HG03575 (cell line): ENCODE data around the gene SLC35B2.
"Not testable (repeated sequence)": the region's sequence is repeated elsewhere in the genome, so short reads cannot be mapped to it uniquely, and the experiment has no call there.

ENCODE experiments used
- ATAC-seq: cut with Tn5 transposase; IDR thresholded peaks from one replicate; pipeline ENCODE4 v1.9.1; 2021; ENCODE audit not compliant: unreplicated experiment, insufficient number of reproducible peaks, low FRiP score; ENCODE audit errors: extremely low read depth

Gene SLC35B2

DNA sequence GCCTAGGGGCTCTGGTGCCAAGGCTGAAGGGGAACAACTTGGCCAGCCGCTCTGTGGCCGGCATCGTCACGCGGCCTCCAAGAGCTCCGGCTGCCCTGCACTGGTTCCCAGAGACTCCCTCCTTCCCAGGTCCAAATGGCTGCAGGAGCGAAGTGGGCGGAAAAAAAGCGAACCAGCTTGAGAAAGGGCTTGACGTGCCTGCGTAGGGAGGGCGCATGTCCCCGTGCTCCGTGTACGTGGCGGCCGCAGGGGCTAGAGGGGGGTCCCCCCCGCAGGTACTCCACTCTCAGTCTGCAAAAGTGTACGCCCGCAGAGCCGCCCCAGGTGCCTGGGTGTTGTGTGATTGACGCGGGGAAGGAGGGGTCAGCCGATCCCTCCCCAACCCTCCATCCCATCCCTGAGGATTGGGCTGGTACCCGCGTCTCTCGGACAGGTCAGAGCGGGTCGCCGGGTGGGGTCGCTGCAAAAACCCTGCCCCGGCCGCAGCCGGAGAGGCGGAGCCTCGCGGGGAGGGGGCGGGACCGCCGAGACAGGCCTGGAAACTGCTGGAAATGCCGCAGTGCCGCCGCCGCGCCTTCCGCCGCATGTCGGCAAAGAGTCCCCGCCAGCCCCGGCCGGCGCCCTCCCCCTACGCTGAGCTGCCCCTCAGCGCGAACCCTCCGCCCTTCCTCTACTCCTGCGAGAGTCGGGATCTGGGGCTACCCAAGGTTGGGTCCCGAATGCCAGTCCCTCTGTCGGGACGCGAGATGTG is 11.2 kb downstream of the SLC35B2 start:
- peak; percentile 18 for ATAC-seq

DNA sequence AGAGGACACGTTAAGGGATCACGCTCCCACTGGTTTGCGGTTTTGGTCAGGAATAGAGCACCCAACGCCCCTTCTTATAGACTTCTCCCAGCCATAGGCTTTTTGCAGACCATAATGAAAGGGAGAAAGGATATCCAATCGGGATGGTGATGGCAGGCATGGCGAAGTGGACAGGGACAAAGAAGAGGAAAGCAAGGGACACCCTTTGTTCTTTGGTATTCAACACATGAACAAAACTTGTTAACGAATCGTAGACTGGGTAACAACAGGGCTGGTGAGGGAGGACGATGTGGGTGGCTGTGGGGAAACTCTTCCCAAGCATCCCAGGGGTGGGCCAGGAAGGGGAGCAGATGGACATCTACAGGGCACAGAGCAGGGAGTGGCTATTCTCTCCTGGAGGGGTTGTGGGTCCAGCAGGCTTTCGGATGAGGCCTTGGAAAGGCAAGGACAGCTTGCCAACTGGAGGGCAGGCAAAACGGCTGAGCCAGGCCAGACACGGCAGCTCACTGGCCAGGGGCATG is 11.9 kb downstream of the SLC35B2 start:
- ATAC-seq: no peak

DNA sequence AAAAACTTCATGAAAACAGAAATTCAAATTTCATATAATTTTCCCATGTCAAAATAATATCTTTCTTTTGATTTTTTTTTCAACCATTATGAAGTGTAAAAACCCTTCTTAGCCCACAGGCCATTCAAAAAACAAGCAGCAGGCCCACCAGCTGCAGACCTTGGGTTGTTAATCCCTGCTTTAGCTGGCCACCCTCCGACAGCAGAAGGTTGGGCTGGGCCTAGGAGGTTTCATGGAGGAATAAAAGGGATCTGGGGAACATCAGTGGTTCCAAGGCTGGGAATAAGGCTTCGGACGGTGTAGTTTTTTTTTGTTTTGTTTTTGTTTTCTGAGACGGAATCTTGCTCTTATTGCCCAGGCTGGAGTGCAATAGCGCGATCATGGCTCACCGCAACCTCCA is 14.0 kb downstream of the SLC35B2 start:
- ATAC-seq: no peak

DNA sequence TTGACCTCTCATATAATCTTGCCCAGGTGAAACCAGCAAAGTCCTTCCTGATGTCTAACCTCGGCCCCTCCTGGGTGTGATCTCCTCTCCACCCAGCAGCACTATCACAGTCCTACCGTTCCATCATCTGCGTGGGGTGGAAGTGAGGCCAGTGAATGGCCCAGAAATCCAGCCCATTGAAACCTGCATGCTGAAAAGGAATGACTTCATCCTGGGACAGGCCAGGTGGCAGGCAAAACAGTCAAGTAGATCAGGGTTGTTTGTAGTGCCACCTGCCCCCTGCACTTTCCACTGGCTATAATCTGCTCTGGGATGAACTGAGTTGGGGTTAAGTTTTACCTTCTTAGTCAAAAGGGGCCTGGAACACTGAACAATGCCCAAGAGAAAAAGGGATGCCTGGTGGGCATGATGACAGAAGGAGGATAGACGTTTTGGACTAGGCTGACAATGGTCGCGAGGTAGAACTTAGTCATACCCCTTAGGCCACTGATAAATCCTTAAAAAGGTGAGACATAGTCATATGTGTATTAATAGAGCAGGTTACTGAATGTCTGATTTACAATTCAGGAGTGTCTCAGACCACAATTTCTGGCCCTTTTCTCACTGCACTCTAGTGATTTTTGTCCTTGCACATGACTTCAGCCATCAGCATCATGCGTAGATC is 18.5 kb downstream of the SLC35B2 start:
- no peak for ATAC-seq

DNA sequence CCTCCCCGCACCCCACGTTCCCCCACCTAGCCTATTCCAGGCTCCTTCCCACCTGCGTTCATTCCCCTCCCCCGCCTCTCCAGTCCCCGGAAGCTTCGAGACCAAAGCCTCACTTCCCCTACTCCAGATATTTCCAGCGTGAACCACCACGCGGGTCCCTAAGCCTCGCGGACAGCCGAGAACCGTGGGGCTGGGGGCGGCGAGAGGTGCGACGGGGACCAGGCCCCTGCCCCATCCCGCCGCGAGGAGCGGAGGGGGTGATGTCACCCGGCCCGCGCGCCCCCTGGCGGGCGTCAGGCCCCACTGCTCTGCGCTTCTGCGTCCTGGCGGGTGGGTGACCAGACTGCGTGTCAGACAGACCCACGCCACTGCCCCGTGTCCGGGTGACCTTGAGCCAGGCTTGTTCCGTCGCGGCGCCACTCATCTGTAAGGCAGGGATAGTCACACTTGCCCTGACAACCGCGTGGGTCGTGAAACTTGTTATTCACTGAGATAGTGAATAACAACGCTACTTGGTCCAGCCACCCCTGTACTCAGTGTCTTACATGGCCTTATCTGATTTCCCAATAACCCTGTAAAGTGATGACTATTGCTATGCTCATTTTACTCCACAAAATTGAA is 19.4 kb downstream of the SLC35B2 start:
- no peak for ATAC-seq

DNA sequence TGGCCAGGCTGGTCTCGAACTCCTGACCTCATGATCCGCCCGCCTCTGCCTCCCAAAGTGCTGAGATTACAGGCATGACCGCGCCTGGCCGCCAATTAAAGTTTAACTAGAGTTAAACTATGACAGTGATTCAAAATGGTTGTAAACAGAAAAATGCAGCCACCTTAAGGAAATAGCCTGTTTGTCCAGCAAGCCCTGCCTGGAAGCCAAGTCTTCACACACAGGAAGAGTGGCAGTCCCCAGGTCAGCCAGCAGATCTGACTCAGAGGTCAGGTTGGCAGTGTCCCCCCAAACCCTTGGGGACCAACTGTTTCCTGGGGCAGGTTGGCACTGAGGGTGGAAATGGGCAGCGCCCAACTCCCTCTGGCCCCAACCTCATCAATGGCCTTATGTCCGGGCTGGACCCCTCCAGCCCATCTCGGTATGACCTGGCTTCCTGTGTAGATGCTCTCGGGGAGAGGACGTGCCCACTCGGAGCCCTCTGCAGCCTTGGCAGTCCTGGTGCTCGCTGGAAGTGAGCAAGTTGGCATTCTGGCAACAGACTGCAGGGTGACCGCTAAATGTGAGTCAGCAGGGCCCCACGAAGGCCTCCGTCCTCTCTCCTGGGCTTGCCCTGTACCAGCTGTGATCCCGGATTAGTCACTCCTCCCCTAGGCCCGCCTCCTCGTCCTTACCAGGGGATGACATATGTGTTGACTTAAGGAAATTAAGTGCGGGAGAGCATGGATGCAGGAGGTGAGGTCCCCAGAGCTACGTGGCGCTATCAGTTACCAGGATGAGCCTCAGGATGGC is 20.1 kb downstream of the SLC35B2 start:
- no peak for ATAC-seq

DNA sequence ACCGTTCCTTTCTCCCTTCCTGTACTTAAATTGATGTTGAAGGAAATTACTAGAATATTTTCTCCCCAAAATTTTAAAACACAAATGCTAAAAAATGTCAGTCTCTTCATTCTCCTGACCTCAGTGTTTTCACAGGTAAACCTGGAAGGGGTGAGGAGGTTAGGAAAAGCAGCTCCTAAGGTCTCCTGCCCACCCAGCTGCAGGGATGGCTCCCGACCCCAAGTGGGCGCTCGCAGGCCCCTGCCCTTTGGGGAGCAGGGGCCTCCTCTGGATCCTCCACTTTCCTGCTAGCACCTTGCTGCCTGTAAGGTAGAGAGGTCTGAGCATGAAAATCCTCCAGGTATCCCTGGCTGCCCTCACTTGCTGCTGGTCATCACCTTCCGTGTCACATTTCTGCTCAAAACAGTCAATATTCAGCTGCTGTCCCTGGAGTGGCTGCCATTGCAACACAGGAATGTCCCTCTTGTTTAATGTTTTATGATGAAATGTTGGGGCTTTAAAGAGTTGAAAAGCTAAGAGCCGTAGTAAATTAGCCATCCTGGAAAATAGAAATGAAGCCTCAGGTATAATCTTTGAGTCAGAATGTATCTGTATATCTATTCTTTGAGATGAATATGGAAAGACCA is 21.3 kb downstream of the SLC35B2 start:
- ATAC-seq: no peak

DNA sequence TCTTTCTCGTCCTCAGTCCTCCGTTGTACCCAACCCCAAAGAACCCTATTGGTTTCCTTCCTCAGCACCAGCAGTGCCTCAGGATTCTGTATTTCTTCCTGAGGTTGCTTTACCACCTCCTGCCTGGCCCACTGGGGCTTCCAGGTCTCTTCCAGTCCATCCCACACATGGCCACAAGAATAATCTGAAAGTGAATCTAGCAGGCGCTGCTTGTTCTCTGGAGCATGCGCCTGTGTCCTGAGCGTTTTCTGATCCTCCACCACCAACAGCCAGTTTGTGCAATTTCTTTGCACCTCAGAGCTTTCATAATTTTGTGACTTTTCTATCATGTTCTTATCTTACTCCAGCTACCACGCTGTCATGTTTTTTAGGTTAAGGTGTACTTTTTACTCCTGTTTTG is 22.1 kb downstream of the SLC35B2 start:
- ATAC-seq: no peak

DNA sequence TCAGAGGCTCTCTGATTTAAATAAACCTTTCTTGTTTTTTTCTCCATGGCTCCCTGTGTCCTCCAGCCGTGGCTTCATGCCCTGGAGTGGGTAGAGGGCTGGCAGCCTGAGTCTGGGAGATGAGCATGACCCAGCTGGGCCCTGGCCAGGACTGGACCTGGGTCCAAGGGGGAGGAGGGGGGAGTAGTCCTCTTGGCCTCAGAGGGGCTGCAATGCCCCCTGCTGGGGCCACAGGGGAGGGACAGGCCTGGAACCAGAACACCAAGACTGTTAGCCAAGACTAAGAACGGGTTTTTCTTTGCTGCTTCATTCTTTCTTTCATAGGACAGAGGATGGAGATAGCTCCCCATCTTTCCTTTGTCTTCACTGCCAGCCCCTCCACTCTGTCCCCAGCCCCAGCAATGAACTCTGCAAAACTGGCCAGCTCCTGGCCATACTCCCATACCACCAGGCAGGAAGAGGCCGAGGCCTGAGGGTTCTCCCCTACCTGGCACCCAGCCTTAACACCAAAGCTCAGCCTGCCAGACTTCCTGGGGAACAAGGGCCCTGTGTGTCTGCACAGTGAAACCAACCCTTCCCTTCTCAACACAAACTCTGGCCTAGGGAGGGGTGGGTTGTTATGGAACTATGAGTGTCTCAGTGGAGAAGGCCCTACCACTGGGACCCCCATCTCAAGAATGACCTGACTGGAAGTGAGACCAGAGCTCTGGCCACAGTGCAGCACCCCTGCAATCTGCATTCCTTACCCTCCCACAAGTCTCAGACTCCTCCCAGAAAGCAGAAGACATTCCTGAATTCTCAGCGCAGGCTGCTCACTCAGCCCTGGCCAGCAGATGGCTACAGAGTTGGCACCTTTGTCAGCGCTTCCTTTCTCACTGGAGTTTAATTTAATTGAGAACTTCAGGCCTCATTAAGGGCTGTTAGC is 23.0 kb downstream of the SLC35B2 start:
- ATAC-seq: no peak

DNA sequence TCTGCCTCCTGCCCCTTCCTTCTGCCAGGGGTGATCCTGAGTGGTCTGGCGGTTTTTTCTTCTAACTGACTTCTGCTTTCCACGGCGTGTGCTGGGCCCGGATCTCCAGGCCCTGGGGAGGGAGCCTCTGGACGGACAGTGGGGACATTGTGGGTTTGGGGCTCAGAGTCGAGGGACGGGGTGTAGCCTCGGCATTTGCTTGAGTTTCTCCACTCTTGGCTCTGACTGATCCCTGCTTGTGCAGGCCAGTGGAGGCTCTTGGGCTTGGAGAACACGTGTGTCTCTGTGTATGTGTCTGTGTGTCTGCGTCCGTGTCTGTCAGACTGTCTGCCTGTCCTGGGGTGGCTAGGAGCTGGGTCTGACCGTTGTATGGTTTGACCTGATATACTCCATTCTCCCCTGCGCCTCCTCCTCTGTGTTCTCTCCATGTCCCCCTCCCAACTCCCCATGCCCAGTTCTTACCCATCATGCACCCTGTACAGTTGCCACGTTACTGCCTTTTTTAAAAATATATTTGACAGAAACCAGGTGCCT is 23.7 kb downstream of the SLC35B2 start:
- ATAC-seq: no peak

DNA sequence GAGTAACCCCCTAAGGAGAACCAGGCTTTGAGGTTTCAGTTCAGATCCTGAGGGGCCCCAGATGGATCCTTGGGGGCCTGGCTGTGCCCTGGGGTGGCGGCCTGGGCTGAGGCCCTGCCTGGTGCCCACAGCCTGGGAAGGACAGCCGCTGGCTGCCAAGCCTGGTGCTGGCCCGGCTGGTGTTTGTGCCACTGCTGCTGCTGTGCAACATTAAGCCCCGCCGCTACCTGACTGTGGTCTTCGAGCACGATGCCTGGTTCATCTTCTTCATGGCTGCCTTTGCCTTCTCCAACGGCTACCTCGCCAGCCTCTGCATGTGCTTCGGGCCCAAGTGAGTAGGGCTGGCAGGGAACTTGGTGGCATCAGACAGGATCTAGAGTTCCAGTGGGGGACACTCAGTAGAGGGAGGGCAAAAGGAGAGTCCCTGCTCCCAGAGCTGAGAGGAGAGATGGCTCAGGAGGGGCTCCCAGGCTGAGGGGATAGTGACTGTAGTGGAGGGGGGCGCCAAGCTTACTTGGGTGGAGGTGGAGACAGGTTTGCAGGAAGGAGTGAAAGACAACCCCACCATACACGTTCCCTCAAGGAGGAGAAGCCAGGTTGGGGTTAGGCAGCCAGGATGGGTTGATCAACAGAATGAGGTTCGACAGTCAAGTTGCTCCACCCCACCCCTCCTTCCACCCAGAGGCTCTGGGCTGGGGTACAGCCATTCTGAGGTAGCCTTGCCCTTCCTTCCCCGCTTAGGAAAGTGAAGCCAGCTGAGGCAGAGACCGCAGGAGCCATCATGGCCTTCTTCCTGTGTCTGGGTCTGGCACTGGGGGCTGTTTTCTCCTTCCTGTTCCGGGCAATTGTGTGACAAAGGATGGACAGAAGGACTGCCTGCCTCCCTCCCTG is 24.4 kb downstream of the SLC35B2 start:
- no peak for ATAC-seq

DNA sequence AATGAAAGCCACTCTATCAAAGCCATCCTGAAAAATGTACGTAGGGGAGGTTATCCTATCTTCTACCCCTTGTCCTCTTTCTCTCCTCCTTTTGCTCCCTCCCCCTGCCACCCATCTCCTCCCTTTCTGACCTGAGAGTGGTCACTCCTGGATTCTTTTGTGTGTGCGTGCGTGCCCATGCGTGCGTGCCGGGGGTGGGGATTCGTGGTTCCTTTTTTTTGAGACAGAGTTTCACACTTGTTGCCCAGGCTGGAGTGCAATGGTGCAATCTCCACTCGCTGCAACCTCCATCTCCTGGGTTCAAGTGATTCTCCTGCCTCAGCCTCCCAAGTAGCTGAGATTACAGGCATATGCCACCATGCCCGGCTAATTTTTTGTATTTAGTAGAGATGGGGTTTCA is 25.9 kb downstream of the SLC35B2 start:
- not testable (repeated sequence) for ATAC-seq

DNA sequence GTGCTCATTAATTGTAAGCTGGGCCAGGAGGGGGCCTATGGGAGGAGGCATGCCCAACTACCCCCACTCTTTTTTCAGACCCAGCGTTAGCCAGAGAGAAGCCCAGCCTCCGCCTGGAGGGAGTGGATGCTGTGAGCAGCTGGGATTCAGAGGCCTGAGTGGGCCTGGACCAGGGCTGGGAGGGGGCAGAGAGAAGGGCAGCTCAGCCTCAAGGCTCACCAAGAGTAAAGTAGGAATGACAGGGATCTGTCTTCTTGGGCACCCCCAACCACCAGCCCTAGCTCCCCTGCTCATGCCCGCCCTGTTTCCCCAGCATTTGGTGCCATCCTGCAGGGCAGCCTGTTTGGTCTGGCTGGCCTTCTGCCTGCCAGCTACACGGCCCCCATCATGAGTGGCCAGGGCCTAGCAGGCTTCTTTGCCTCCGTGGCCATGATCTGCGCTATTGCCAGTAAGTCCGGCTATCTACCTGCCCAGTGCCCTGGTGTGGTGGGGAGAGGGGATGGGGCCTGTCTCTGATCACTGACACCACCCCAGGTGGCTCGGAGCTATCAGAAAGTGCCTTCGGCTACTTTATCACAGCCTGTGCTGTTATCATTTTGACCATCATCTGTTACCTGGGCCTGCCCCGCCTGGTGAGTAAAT is 27.2 kb downstream of the SLC35B2 start:
- no peak for ATAC-seq

DNA sequence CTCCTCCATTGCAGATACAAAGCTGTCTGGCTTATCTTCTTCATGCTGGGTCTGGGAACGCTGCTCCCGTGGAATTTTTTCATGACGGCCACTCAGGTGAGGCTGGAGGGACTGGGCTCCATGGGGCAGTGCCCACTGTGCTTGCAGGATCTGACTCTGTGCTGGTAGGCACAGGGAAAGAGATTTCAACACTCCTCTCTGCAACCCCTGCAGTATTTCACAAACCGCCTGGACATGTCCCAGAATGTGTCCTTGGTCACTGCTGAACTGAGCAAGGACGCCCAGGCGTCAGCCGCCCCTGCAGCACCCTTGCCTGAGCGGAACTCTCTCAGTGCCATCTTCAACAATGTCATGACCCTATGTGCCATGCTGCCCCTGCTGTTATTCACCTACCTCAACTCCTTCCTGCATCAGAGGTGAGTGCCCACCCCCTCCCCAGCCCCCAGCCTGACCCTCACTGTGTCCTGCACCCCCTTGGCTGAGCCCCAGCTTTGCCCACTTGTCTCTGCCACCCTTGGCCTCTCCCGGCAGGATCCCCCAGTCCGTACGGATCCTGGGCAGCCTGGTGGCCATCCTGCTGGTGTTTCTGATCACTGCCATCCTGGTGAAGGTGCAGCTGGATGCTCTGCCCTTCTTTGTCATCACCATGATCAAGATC is 27.8 kb downstream of the SLC35B2 start:
- no peak for ATAC-seq

DNA sequence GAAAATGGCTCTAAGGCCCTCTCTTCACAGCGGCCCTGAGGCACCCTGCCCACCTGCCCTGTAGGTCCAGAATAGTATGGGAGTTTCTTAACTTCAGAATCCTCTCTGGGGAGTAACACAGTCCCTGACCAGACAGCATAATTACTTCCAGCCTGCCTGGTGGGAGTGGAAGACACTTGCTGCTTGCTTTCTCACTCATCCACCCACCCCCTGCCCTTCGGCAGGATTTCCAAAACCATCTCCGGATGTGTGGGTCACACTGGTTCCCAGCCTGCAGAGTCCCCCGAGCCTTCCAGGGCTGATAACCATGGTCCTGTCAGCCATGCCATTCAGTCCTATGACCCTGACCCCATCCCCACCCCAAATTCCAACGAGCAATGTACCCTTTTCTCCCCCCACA is 28.5 kb downstream of the SLC35B2 start:
- ATAC-seq: no peak

DNA sequence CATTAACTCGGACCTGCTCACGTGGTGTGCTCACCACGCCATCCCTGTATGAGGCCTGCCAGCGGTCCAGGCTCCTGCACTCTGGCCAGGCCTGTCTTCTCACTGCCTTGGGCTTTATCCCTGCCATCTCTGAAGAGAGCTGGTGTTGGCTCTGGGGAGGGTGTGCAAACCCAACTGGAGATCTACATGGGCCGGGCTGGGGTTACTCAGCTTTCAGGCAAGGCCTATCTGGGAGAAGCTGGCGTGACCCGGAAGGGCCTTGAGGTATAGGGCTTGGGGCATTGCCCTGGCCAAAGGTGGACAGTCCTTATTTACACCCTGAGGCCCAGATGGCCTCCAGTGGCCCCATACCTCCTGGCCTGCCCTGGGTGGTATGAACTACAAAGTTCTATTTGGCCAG is 28.9 kb downstream of the SLC35B2 start:
- no peak for ATAC-seq
